HG03196 (cell line): Measurements from ENCODE around the gene ACSS1.

Experiments
- ATAC-seq: cut with Tn5 transposase; IDR thresholded peaks from one replicate; pipeline ENCODE4 v1.9.1; 2021; ENCODE audit not compliant: unreplicated experiment

Gene ACSS1

DNA sequence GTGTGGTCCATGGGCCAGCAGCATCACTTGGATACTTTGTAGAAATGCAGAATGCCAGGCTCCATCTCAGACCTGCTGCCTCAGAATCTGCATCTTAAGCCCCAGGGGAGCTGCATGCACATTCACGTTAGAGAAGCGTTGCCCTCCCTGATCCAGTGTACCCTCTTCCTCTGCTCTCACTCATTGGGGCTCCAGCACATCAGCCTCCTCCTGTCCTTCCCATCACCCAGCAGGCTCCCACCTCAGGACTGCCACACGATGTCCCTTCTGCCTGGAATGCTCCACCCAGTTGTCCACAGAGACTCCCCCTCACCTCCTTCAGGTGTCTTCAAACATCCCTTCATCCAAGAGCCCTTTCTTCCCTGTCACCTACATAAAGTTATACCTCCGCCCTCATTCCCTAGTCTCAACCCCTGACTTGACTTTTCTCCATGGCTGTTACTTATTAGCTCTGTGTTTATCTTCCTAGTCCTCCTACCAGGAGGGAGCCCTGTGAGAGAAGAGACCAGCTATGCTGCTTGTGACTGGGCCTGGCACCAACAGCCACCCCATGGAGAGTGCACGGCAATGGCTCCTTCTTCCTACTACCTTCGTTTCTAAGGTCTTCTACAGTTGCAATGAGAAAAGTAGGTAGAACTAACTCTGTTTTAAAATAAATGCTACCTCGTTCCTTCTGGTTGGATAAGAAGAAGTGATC, 3.3 kb upstream of the ACSS1 start:
- no peak for ATAC-seq

- ATAC-seq: no peak
These were observed 2.0 kb upstream of the ACSS1 start for GRCh38 chr20:25059866-25060465.

- no peak for ATAC-seq
These were observed 1.2 kb upstream of the ACSS1 start for GRCh38 chr20:25058847-25059810.

GRCh38 chr20:25057234-25058050, 497 bp downstream of the ACSS1 start:
- ATAC-seq: peak; percentile 34

DNA sequence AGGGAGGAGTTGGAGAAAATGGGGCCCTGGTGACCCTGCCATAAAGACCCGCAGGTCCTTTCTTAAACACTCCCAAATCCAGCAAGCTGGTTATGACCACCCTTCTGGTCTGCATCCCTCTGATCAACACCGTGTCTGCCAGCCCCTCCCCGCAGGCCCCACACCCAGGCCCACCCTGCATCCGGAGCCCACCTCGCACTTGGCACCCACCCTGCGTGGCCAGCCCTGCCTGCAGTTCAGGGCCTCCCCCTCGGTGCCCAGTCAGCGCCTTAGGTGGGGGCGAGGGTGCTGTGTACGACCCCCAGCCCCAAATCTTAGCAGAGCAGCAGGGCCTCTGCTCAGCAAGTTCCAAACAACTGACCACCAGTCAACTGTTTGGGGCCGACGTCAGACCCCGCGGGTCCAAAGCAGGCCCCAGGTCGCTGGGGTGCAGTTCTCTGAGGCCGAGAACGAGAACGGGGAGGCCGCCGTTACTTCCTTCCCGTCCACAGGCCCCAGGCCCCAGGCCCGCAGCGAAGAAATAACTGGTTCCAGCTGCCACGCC, 1.2 kb downstream of the ACSS1 start:
- ATAC-seq: no peak

GRCh38 chr20:25055711-25056495, 2.0 kb downstream of the ACSS1 start:
- ATAC-seq: no peak

DNA sequence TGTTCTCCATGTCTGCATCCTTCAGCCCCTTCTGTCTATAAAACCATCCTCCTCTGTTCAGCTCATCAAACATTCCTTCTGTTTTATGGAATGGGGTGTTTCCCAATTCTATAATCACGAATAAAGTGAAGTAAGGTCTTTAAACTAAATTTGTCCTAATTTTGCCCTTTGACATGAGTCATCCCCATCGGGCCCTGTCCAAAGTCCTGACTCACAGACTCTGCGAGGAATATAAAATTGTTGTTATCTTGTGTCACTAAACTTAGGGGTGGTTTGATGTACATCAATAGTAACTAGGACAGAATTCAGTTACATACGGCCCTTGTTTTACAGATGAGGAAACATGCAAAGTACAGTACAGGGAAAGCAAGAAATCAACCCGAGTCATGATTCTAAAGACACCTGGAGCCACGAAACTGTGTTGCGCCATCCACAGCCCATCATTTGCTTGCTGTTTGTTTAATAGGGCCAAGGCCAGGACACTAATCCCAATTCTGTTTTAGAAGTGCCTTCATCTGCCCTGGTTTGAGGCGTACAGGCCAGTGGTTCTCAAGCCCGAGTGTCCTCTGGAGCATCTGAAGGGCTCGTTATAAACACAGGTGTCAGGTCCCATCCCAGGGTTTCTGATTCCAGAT, 2.8 kb downstream of the ACSS1 start:
- ATAC-seq: no peak

DNA sequence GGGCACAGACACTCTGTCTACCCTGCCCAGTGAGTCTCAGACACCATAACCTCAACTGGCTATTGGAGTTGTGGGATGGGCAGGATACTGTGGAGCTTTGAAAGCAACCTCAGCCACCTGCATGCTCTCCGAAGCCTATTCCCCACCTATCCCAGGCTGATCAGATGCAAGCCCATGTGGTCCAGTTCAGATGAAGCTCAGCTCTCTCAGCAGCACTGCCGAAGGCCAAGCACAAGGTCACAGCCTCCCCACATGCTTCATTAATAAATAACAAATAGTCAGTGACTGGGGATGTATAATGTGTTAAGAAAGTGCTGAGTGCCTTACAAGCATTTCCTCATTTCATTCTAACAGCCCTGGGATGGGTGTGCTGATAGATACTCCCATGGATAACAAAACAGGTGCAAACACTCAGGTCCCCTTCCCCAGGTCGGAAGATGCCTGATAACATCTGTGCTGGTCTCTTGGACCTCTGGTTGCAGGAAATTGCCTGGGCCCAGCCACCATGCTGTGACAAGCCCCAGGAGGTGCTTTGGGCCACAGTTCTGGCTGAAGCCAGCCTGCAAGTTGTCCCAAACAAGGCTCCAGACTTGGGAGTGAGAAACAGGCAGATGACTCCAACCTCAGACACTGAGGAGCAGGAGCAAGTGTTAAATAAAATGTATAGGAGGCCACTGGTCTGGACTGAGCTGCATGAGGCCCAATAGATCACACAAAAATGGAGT, 3.7 kb downstream of the ACSS1 start:
- no peak for ATAC-seq

DNA sequence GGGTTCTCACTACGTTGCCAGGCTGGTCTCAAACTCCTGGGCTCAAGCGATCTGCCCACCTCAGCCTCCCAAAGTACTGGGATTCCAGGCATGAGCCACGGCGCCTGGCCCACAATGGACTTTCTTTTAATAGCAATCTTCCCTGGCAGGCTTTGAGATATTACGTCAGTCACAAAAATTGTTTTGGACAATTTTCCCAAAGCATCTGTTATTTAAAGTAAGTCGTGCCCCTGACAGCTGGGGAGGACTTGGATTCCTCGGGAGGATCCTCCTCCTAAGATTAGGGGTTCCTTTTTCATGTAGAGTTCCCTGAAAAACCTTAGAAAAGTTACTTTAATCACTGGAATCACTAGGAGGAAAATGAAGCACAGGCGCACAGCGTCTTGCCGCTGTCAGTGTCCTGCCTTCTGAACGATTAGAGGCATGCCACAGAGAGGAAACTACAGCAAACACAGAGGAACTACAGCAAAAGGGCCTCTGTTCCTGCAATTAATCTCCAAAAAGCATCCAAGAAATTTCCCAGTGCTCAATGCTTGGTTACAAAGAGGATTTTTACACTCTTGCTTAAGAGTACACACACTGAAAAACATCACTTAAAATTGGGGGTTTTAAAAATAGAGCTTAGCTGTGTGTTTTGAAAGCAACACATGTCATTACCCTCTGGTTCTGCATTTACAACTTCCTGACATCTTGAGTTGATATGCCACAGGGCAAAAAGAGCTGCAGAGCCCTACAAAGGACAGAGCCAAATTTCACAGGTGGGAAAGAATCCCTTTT, 4.5 kb downstream of the ACSS1 start:
- no peak for ATAC-seq

DNA sequence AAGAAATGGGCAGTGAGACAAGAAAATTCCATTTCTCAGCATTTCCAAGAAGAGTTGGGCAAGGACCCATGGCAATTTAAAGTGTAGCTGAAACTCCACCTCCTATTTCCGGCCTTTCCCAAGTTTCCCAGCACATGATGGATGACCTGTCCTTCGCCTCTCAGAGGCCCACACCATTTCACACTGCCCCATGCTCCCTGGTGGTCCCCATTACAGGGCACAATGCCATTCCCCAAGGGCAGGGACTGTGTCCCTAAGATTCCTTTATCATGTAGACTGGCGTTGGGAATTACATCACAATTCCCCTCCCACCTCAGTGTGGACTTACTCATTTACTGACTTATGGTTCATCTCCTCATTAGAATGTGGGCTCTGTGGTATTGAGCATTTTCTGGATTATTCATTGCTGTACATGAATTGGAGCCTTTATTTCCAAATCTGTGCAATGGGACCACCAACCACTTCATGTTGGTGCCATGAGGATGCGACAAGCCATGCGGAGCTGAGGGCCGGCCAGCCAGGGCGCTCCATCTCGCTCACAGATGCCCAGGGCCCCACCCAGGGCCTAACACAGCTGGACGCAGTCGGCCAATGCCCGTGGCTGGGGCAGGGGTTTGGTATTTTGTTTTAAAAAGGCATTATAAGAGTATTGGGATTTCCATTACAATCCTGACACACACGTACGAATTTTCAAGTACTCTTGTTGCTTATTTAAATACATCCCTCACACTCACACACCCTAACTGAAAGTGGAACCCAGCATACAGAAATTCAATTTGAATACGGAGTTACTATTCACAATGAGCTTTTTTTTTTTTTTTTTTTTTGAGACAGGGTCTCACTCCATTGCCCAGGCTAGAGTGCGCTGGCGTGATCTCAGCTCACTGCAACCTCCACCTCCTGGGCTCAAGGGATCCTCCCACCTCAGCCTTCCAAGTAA, 5.4 kb downstream of the ACSS1 start:
- no peak for ATAC-seq

- ATAC-seq: no peak
These were observed 6.4 kb downstream of the ACSS1 start for GRCh38 chr20:25051386-25052155.

- ATAC-seq: no peak
These were observed 7.2 kb downstream of the ACSS1 start for GRCh38 chr20:25050501-25051350.

- no peak for ATAC-seq
These were observed 7.9 kb downstream of the ACSS1 start for GRCh38 chr20:25050082-25050481.

DNA sequence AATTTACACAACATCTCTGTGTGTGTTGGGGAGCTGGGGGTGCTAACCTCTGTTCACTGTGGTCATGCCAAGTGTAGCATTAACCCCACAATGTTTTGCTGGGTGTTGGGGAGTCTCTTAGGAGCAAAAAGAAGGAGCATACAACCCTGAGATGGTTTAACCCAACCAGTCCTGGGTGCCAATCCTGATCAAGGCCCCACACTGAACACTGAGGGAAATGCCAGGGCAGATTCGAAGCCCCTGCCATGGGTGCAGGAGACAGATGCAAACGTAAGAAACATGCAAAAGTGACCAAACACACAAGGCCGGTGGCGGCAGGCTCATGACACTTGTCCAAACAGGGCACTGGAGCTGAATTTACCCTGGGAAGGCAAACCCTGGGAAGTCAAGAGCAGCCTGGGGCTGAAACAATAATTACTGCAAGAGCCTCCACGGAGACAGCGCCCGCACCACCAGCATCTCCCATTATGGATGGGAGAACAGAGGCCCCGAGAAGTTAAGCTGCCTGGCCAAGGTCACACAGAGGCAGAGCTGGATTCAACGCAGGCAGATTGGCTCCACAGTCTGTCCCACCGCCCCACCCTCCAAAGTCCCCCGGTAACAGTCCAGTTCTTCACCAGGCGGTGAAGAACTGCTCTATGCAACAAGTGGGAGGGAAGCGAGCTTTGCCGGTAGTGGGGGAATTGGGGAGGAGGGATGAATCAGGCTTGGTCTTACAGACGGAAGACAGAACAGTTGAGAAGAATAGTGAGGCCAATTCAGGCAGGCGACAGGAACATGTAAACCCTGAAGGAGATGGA, 8.5 kb downstream of the ACSS1 start:
- no peak for ATAC-seq
